SK-N-SH (cell line): ENCODE measurements around the gene ZNF304. TPM values are rescaled to one million over a fixed set of nuclear protein-coding genes. Genes with fewer than 3 reads are reported as not detected.

ENCODE experiments used
- CTCF ChIA-PET: fragments of 300-600, 350-600 bp; formaldehyde crosslinking; extraction: SDS; loops from one replicate; lab custom pipeline; 2021; lab: Yijun Ruan, JAX
- POLR2A ChIA-PET: fragments of 350-600 bp; sonication (Branson Sonifier 250); formaldehyde crosslinking; extraction: SDS; loops from one replicate; lab custom pipeline; 2020; ENCODE audit warnings: antibody characterized with exemption, inconsistent platforms; lab: Yijun Ruan, JAX
- DNase-seq: peaks from one replicate; pipeline ENCODE4 v3.0.0; 2012
- H2AFZ ChIP-seq: fragments of 200-600 bp; sonication (generic); 2 replicates; pipeline ENCODE4 v1.8.1; 2016; ENCODE audit warnings: antibody characterized with exemption, mild to moderate bottlenecking, low read depth
- H3F3A ChIP-seq: fragments of 200-600 bp; sonication (generic); replicated peaks from 2 replicates; pipeline ENCODE3; 2016; ENCODE audit warnings: antibody characterized with exemption, mild to moderate bottlenecking; ENCODE audit not compliant: insufficient read depth
- H3K27ac ChIP-seq, 2 experiments: fragments of 200-500 bp in 1 of 2; fragments of 200-600 bp in 1 of 2; sonication (Bioruptor generic) in 1 of 2; sonication (generic), shearing (Covaris generic) in 1 of 2; 2 replicates each; pipeline versions ENCODE4 v1.5.1 to v1.6.1; 2014 to 2016; ENCODE audit warnings: low read depth in 2 of 2, inconsistent platforms in 1 of 2, low read length in 1 of 2, mild to moderate bottlenecking in 1 of 2, mixed read lengths in 1 of 2
- H3K27me3 ChIP-seq: fragments of 200-600 bp; sonication (generic), shearing (Covaris generic); 2 replicates; pipeline ENCODE4 v1.6.1; 2016; ENCODE audit warnings: mixed run types; ENCODE audit not compliant: insufficient read depth
- H3K36me3 ChIP-seq, 2 experiments: fragments of 200-500 bp in 1 of 2; fragments of 200-600 bp in 1 of 2; sonication (Bioruptor generic) in 1 of 2; sonication (generic) in 1 of 2; replicated peaks in 1 of 2; 2 replicates each; pipeline versions ENCODE3 to v1.5.1; 2014 to 2016; ENCODE audit warnings: low read length in 1 of 2, mild to moderate bottlenecking in 1 of 2; ENCODE audit not compliant: insufficient read depth in 2 of 2, control insufficient read depth in 1 of 2
- H3K4me1 ChIP-seq, 2 experiments: fragments of 200-500 bp in 1 of 2; fragments of 200-600 bp in 1 of 2; sonication (Bioruptor generic) in 1 of 2; sonication (generic), shearing (Covaris generic) in 1 of 2; 2 replicates each; pipeline versions ENCODE4 v1.5.1 to v1.6.1; 2014 to 2016; ENCODE audit warnings: low read depth in 1 of 2, low read length in 1 of 2, mixed run types in 1 of 2; ENCODE audit not compliant: insufficient read depth in 2 of 2, control insufficient read depth in 1 of 2
- H3K4me2 ChIP-seq: fragments of 200-600 bp; sonication (generic), shearing (Covaris generic); 2 replicates; pipeline ENCODE4 v1.6.1; 2017; ENCODE audit warnings: mixed run types
- H3K4me3 ChIP-seq, 2 experiments: fragments of 200-500 bp in 1 of 2; fragments of 200-600 bp in 1 of 2; sonication (Bioruptor generic) in 1 of 2; sonication (generic), shearing (Covaris generic) in 1 of 2; 2 replicates each; pipeline versions ENCODE4 v1.5.1 to v1.8.1; 2014 to 2016; ENCODE audit warnings: low read depth in 2 of 2, inconsistent platforms in 1 of 2, low read length in 1 of 2, mild to moderate bottlenecking in 1 of 2, mixed read lengths in 1 of 2, moderate library complexity in 1 of 2
- H3K79me2 ChIP-seq: fragments of 200-600 bp; sonication (generic); 2 replicates; pipeline ENCODE4 v1.8.1; 2017; ENCODE audit warnings: mild to moderate bottlenecking; ENCODE audit not compliant: insufficient read depth
- H3K9ac ChIP-seq: fragments of 200-600 bp; sonication (generic); 2 replicates; pipeline ENCODE4 v1.6.1; 2017; ENCODE audit warnings: mixed run types
- H3K9me2 ChIP-seq: fragments of 200-600 bp; sonication (generic); 2 replicates; pipeline ENCODE4 v1.6.1; 2017; ENCODE audit warnings: mixed run types
- H3K9me3 ChIP-seq: fragments of 200-600 bp; sonication (generic); 2 replicates; pipeline ENCODE4 v1.6.1; 2017; ENCODE audit warnings: mixed run types, mild to moderate bottlenecking, moderate library complexity
- H4K20me1 ChIP-seq: fragments of 200-600 bp; sonication (generic); 2 replicates; pipeline ENCODE4 v1.6.1; 2017; ENCODE audit warnings: mild to moderate bottlenecking, mixed run types; ENCODE audit not compliant: insufficient read depth
- CHD2 ChIP-seq: fragments of 150-350 bp; IDR thresholded peaks from 2 replicates; pipeline ENCODE4 v1.6.1; 2018; ENCODE audit warnings: low read length; ENCODE audit not compliant: partially characterized antibody
- ELF1 ChIP-seq: IDR thresholded peaks from 2 replicates; pipeline ENCODE4 v1.4.0; 2012
- FOXJ3 ChIP-seq: sonication (generic); formaldehyde crosslinking; IDR thresholded peaks from 2 replicates; pipeline ENCODE4 v1.5.1; 2020; ENCODE audit warnings: mild to moderate bottlenecking, missing genetic modification reagents
- FOXM1 ChIP-seq: IDR thresholded peaks from 2 replicates; pipeline ENCODE4 v1.4.0; 2012; ENCODE audit warnings: low read depth, mild to moderate bottlenecking
- GABPA ChIP-seq: IDR thresholded peaks from 2 replicates; pipeline ENCODE4 v1.4.0; 2012; ENCODE audit warnings: low read depth, mild to moderate bottlenecking
- JUND ChIP-seq: IDR thresholded peaks from 2 replicates; pipeline ENCODE4 v1.4.0; 2012
- MXI1 ChIP-seq: IDR thresholded peaks from 2 replicates; pipeline ENCODE4 v1.6.1; 2012; ENCODE audit warnings: mild to moderate bottlenecking, low read depth, low read length, improper control_type of control experiment
- NFIC ChIP-seq: IDR thresholded peaks from 2 replicates; pipeline ENCODE4 v1.4.0; 2012; ENCODE audit warnings: borderline replicate concordance
- NRF1 ChIP-seq: IDR thresholded peaks from 2 replicates; pipeline ENCODE4 v1.6.1; 2012; ENCODE audit warnings: low read depth, mild to moderate bottlenecking, low read length
- RAD21 ChIP-seq: IDR thresholded peaks from 2 replicates; pipeline ENCODE4 v1.6.1; 2012; ENCODE audit warnings: mild to moderate bottlenecking, low read length
- RFX5 ChIP-seq: IDR thresholded peaks from 2 replicates; pipeline ENCODE4 v1.6.1; 2012; ENCODE audit warnings: mild to moderate bottlenecking, improper control_type of control experiment, low read length
- RXRA ChIP-seq: IDR thresholded peaks from 2 replicates; pipeline ENCODE4 v1.4.0; 2012; ENCODE audit warnings: low read depth, mild to moderate bottlenecking, borderline replicate concordance
- TAF1 ChIP-seq: IDR thresholded peaks from 2 replicates; pipeline ENCODE4 v1.6.1; 2012; ENCODE audit warnings: low read depth, mild to moderate bottlenecking, low read length, moderate library complexity, borderline replicate concordance
- TCF12 ChIP-seq: IDR thresholded peaks from 2 replicates; pipeline ENCODE4 v1.4.0; 2012
- WGBS: methylation state at CpG from one replicate; pipeline ENCODE4 v1.1.6; 2017; ENCODE audit warnings: low lambda C conversion rate; 5-methylcytosine and 5-hydroxymethylcytosine counted together
- polyA plus RNA-seq, 3 experiments: library from polyadenylated mRNA; depleted of rRNA; stranded (reverse); fragments of >200 nt; gene quantifications; 2 replicates each; pipeline ENCODE4 v1.2.3, GENCODE V29; 2012
- TF ChIP-seq, protein P1 (sequence below): IDR thresholded peaks from 2 replicates; pipeline ENCODE4 v1.4.0; 2012; ENCODE audit warnings: low read depth, borderline replicate concordance
- TF ChIP-seq, protein P2 (sequence below): fragments of 150-350 bp; IDR thresholded peaks from 2 replicates; pipeline ENCODE4 v1.6.1; 2017; ENCODE audit warnings: antibody characterized with exemption, low read length, low read depth, borderline replicate concordance
- TF ChIP-seq, protein P3 (sequence below): fragments of 150-350 bp; IDR thresholded peaks from 2 replicates; pipeline ENCODE4 v1.6.1; 2016; ENCODE audit warnings: mild to moderate bottlenecking, low read depth, low read length
- TF ChIP-seq, protein P4 (sequence below): IDR thresholded peaks from 2 replicates; pipeline ENCODE4; 2012
- TF ChIP-seq, protein P5 (sequence below): IDR thresholded peaks from 2 replicates; pipeline ENCODE4 v1.4.0; 2012; ENCODE audit warnings: low read depth
- TF ChIP-seq, protein P6 (sequence below): fragments of 200-600 bp; sonication (generic); IDR thresholded peaks from 2 replicates; pipeline ENCODE4 v1.6.1; 2017; ENCODE audit warnings: antibody characterized with exemption, mild to moderate bottlenecking, moderate library complexity

Gene ZNF304
- polyA plus RNA-seq, 1 of the 3 experiments (the other 2 are of a cell fraction), result 2.5 TPM

DNA sequence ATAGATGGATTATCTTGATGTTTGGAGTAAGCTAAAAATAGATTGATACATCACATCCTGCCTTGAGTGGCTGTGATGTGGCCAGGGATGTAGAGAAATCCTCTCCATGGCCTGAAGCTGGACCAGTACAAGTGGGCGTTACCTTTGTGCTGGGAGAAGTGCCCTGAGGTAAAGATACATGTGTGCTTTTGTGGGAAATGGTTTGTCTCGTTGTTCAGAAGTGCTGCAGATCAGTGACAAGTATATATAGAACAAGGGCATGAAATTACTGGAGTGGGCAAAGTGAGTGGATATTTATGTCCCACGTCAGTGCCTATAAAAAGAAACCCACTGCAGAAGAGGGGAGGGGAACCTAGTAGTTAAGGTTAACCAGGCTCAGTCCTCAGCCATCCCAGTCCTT lies 12.2 kb upstream of the ZNF304 start (continued):
- TF ChIP-seq, protein P1, sequence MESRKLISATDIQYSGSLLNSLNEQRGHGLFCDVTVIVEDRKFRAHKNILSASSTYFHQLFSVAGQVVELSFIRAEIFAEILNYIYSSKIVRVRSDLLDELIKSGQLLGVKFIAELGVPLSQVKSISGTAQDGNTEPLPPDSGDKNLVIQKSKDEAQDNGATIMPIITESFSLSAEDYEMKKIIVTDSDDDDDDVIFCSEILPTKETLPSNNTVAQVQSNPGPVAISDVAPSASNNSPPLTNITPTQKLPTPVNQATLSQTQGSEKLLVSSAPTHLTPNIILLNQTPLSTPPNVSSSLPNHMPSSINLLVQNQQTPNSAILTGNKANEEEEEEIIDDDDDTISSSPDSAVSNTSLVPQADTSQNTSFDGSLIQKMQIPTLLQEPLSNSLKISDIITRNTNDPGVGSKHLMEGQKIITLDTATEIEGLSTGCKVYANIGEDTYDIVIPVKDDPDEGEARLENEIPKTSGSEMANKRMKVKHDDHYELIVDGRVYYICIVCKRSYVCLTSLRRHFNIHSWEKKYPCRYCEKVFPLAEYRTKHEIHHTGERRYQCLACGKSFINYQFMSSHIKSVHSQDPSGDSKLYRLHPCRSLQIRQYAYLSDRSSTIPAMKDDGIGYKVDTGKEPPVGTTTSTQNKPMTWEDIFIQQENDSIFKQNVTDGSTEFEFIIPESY, result no peak
- TF ChIP-seq CHD2, result no peak
- TF ChIP-seq, protein P2, sequence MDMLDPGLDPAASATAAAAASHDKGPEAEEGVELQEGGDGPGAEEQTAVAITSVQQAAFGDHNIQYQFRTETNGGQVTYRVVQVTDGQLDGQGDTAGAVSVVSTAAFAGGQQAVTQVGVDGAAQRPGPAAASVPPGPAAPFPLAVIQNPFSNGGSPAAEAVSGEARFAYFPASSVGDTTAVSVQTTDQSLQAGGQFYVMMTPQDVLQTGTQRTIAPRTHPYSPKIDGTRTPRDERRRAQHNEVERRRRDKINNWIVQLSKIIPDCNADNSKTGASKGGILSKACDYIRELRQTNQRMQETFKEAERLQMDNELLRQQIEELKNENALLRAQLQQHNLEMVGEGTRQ, result no peak
- TF ChIP-seq, protein P3, sequence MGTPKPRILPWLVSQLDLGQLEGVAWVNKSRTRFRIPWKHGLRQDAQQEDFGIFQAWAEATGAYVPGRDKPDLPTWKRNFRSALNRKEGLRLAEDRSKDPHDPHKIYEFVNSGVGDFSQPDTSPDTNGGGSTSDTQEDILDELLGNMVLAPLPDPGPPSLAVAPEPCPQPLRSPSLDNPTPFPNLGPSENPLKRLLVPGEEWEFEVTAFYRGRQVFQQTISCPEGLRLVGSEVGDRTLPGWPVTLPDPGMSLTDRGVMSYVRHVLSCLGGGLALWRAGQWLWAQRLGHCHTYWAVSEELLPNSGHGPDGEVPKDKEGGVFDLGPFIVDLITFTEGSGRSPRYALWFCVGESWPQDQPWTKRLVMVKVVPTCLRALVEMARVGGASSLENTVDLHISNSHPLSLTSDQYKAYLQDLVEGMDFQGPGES, result no peak
- TF ChIP-seq, protein P4, sequence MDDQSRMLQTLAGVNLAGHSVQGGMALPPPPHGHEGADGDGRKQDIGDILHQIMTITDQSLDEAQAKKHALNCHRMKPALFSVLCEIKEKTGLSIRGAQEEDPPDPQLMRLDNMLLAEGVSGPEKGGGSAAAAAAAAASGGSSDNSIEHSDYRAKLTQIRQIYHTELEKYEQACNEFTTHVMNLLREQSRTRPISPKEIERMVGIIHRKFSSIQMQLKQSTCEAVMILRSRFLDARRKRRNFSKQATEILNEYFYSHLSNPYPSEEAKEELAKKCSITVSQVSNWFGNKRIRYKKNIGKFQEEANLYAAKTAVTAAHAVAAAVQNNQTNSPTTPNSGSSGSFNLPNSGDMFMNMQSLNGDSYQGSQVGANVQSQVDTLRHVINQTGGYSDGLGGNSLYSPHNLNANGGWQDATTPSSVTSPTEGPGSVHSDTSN, result no peak
- no peak for TF ChIP-seq NRF1
- no peak for TF ChIP-seq RAD21
- no peak for TF ChIP-seq TCF12
- TF ChIP-seq JUND, result no peak

DNA sequence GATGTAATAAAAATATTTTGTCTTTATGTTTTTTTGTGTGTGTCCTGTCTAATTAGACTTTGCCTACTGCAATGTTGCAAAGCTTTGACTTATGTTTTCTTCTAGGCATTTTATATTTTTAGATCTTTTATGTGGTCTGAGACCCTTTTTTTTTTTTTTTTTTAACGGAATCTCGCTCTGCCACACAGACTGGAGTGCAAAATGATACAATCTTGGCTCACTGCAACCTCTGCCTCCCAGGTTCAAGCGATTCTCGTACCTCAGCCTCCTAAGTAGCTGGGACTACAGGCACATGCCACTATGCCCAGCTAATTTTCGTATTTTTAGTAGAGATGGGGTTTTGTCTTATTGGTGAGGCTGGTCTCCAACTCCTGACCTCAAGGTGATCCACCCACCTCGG lies 8.5 kb upstream of the ZNF304 start:
- Histone ChIP-seq H4K20me1 (no peaks in the 10 kb centered on the region), H3F3A (peaks cover 4% of the 10 kb centered on the region), H3K4me1 (no peaks in the 10 kb centered on the region), H3K4me3 (no peak overlapping the region), H3K27ac (no peak overlapping the region), H2AFZ (no peak overlapping the region), H3K79me2 (no peaks in the 10 kb centered on the region), H3K4me2 (no peak overlapping the region), H3K36me3 (no peaks in the 10 kb centered on the region), H3K9ac (no peak overlapping the region), H3K9me2 (no peaks in the 10 kb centered on the region), H3K9me3 (no peaks in the 10 kb centered on the region), H3K27me3 (no peaks in the 10 kb centered on the region)
- no peak for TF ChIP-seq FOXJ3 (CRISPR knock-in tag)
- TF ChIP-seq RAD21, result no peak
- TF ChIP-seq FOXM1, result no peak
- TF ChIP-seq, protein P5, sequence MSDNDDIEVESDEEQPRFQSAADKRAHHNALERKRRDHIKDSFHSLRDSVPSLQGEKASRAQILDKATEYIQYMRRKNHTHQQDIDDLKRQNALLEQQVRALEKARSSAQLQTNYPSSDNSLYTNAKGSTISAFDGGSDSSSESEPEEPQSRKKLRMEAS, result no peak
- no peak for TF ChIP-seq GABPA
- TF ChIP-seq TAF1, result no peak
- no peak for TF ChIP-seq RFX5
- TF ChIP-seq ELF1, result no peak
- TF ChIP-seq NFIC, result no peak
- no peak for TF ChIP-seq JUND
- no peak for TF ChIP-seq CHD2
- TF ChIP-seq RXRA, result no peak
- TF ChIP-seq MXI1, result no peak
- TF ChIP-seq, protein P6, sequence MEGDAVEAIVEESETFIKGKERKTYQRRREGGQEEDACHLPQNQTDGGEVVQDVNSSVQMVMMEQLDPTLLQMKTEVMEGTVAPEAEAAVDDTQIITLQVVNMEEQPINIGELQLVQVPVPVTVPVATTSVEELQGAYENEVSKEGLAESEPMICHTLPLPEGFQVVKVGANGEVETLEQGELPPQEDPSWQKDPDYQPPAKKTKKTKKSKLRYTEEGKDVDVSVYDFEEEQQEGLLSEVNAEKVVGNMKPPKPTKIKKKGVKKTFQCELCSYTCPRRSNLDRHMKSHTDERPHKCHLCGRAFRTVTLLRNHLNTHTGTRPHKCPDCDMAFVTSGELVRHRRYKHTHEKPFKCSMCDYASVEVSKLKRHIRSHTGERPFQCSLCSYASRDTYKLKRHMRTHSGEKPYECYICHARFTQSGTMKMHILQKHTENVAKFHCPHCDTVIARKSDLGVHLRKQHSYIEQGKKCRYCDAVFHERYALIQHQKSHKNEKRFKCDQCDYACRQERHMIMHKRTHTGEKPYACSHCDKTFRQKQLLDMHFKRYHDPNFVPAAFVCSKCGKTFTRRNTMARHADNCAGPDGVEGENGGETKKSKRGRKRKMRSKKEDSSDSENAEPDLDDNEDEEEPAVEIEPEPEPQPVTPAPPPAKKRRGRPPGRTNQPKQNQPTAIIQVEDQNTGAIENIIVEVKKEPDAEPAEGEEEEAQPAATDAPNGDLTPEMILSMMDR, result no peak
- no peak for TF ChIP-seq TCF12
- ChIA-PET CTCF (no interaction called here), POLR2A (no interaction called here)
- DNase-seq, result no peak
- 56% methylated on average over 6 of the region's 6 CpGs for WGBS
